Bronchial epithelial cell (primary cell): ENCODE results near the gene MUC5AC. TPM values are rescaled to one million over a fixed set of nuclear protein-coding genes. Genes with fewer than 3 reads are reported as not detected.

ENCODE experiments used
- DNase-seq: peaks from one replicate; pipeline ENCODE4 v3.0.0-alpha.2; 2010; ENCODE audit warnings: low read depth
- FAIRE-seq: peaks from 2 replicates; lab custom pipeline; 2011; peaks lifted over from hg19 to GRCh38; lab: Jason Lieb, UNC
- H3K27me3 ChIP-seq: 2 replicates; pipeline ENCODE4 v1.5.1; 2011; ENCODE audit warnings: low read length; ENCODE audit not compliant: control insufficient read depth, insufficient read depth
- H3K36me3 ChIP-seq: 2 replicates; pipeline ENCODE4 v1.5.1; 2011; ENCODE audit warnings: low read length; ENCODE audit not compliant: control insufficient read depth, insufficient read depth
- H3K4me3 ChIP-seq: 2 replicates; pipeline ENCODE4 v1.5.1; 2011; ENCODE audit warnings: mild to moderate bottlenecking, low read depth, low read length, control low read depth
- CTCF ChIP-seq: IDR thresholded peaks from 2 replicates; pipeline ENCODE4 v1.5.1; 2011; ENCODE audit warnings: mild to moderate bottlenecking, moderate library complexity, low read length, control low read depth, inconsistent platforms; ENCODE audit not compliant: insufficient read depth, severe bottlenecking
- total RNA-seq: library from RNA; depleted of rRNA; stranded (reverse); fragments of >200 nt; gene quantifications from 2 replicates; pipeline ENCODE4 v1.2.1, GENCODE V29; 2014

MUC5AC gene
- total RNA-seq, 1 donor from 2014 or later = under 0.01 TPM

- TF ChIP-seq CTCF = no peak
- no peak for FAIRE-seq
These were observed 71.2 kb downstream of the MUC5AC start for GRCh38 chr11:1228921-1229451.

GRCh38 chr11:1229471-1230120 lies 71.8 kb downstream of the MUC5AC start:
- DNase-seq (no peak), FAIRE-seq (no peak)
- Histone ChIP-seq H3K4me3 (no peak overlapping the region), H3K36me3 (no peaks in the 10 kb centered on the region), H3K27me3 (no peaks in the 10 kb centered on the region)
- no peak for TF ChIP-seq CTCF

More at GRCh38 chr11:1228921-1229451, 71.2 kb downstream of the MUC5AC start:
- Histone ChIP-seq H3K27me3 (no peaks in the 10 kb centered on the region), H3K36me3 (no peaks in the 10 kb centered on the region), H3K4me3 (no peak overlapping the region)
- no peak for DNase-seq

GRCh38 chr11:1230121-1230455 lies 72.3 kb downstream of the MUC5AC start:
- H3K27me3 ChIP-seq = no peaks in the 10 kb centered on the region
- H3K4me3 ChIP-seq = no peak overlapping the region
- DNase-seq (no peak), FAIRE-seq (no peak)
- TF ChIP-seq CTCF = no peak
- no peaks in the 10 kb centered on the region for H3K36me3 ChIP-seq

- Histone ChIP-seq H3K4me3 (no peak overlapping the region), H3K36me3 (no peaks in the 10 kb centered on the region), H3K27me3 (no peaks in the 10 kb centered on the region)
- TF ChIP-seq CTCF = no peak
- no peak for FAIRE-seq
- DNase-seq = no peak
These were observed 73.0 kb downstream of the MUC5AC start for GRCh38 chr11:1230456-1231395.

GRCh38 chr11:1231396-1232020 lies 73.8 kb downstream of the MUC5AC start:
- DNase-seq = no peak
- Histone ChIP-seq H3K4me3 (no peak overlapping the region), H3K36me3 (no peaks in the 10 kb centered on the region), H3K27me3 (no peaks in the 10 kb centered on the region)
- no peak for FAIRE-seq
- TF ChIP-seq CTCF = no peak
